LHCN-M2 (cell line): ENCODE results near the gene BMP8B. TPM values are rescaled to one million over a fixed set of nuclear protein-coding genes. Genes with fewer than 3 reads are reported as not detected.
"Not testable (repeated sequence)": the region's sequence is repeated elsewhere in the genome, so short reads cannot be mapped to it uniquely, and the experiment has no call there.

Experiments used
- DNase-seq: peaks from one replicate; pipeline ENCODE4 v3.0.0-alpha.2; 2012; ENCODE audit warnings: low read depth
- total RNA-seq: library from RNA; depleted of rRNA; stranded (reverse); fragments of >200 nt; gene quantifications from 2 replicates; pipeline ENCODE4 v1.2.3, GENCODE V29; 2014

Gene BMP8B
- total RNA-seq, 1 experiment from 2014 or later, result 1.2 TPM

GRCh38 chr1:39778463-39779099 lies 10.1 kb downstream of the BMP8B start:
- DNase-seq, result not testable (repeated sequence)

DNA sequence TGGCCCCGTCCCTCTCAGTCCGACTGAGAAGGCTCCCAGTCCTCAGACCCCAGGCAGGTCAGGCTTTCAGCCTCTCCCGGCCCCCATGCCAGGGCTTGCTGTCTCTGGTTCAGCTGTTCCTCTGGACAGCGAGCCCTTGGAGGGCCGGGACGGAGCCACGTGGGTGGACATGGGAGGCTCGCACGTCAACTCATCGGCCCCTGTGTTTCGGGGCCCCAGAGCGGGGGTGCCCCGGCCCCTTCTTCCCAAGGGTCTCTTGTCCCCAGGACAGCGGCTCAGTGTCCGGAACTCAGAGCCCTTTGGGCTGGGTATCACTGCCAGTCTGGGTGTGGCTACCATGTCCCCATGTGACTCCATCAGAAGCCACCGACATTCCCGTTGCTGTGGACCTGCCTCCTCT lies 10.8 kb downstream of the BMP8B start:
- not testable (repeated sequence) for DNase-seq

DNA sequence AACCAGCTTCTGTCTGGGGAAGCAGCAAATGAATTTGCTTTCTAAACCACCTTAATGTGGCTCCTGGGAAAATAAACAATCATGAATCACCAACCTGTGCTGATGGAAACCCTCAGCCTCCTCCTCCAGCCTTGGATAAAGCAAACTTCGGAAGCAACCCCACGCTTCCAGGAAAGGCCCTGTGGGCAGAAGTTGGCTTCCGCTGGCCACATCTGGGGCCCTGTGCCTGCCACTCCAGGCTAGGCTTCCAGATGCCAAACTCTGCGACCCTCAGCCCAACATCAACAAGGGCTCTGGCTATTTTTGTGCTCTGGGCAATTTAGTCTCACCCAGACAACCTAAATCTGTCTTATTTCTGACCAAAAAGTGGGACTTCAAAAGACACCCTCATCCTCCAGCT lies 11.4 kb downstream of the BMP8B start:
- DNase-seq, result no peak

GRCh38 chr1:39776886-39777285 lies 11.8 kb downstream of the BMP8B start:
- no peak for DNase-seq

DNA sequence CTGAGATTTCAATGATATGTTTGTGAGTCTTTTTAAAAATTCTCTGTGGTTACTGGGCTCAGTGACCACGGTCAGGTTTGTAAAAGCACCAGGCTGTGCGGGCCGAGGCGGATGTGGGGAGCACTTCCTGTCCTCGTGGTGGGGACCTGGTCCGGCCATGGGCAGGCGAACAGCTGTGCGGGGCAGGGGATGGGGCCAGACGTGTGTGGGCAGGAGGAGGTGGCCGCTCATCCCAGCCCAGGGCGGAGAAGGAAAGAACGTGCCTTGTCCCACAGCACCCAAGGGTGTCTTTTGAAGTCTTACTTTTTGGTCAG lies 12.3 kb downstream of the BMP8B start:
- DNase-seq, result peak; percentile 80

- not testable (repeated sequence) for DNase-seq
These were observed 12.8 kb downstream of the BMP8B start for GRCh38 chr1:39775676-39776399.

DNA sequence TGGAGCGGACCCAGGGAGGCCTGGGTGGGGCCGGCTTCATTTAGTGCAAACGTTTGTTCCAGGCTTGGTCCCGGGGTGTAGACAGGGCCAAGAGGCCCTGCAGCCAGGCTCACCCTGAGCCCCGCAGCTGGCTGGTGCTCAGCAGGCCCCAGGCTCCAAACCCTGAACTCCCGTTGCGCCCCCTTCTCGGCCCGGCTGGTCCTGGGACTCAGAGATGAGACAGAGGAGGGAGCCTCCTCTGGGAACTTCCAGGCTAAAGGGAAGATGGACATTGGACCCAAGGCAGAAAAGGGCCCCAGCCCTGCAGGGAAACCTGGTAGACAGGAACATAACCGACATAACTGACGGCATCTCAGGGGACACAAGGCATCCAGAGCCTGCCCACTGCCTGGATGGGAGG lies 13.5 kb downstream of the BMP8B start:
- not testable (repeated sequence) for DNase-seq

DNA sequence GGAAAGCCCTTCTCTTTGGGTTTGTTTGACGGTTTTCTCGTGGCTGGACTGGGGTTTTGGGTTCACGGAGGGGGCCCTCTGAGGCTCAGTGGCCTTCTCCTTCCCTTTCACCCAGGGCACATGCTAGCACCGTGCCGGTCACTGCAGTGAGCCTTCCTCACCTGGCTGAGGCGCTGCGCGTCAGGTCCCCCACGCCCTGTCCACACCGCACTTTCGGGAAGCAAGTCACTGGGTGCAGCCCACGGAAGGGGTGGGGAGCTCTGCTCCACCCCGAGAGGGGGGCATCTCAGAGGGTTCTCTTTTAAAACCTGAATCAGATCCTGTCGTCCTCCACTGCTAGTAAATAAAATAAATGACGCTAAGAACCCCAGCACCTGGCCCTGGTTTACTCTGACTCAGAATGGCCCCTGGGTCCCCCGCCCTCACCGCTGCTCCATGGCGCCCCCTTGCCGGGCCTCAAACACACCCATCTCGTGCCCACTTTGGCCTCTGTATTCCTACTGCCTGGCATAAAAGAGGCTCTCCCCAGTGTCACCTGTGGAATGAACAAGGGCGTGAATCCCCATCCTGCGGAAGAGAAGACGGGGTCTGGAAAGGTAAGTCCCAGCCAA lies 15.2 kb downstream of the BMP8B start:
- not testable (repeated sequence) for DNase-seq

GRCh38 chr1:39771022-39771532 lies 17.6 kb downstream of the BMP8B start, which contains the start of gene OXCT2:
OXCT2 (minus strand) TSS chr1:39771348; CDS start chr1:39771255, 93 bp downstream.
- DNase-seq, result not testable (repeated sequence)

DNA sequence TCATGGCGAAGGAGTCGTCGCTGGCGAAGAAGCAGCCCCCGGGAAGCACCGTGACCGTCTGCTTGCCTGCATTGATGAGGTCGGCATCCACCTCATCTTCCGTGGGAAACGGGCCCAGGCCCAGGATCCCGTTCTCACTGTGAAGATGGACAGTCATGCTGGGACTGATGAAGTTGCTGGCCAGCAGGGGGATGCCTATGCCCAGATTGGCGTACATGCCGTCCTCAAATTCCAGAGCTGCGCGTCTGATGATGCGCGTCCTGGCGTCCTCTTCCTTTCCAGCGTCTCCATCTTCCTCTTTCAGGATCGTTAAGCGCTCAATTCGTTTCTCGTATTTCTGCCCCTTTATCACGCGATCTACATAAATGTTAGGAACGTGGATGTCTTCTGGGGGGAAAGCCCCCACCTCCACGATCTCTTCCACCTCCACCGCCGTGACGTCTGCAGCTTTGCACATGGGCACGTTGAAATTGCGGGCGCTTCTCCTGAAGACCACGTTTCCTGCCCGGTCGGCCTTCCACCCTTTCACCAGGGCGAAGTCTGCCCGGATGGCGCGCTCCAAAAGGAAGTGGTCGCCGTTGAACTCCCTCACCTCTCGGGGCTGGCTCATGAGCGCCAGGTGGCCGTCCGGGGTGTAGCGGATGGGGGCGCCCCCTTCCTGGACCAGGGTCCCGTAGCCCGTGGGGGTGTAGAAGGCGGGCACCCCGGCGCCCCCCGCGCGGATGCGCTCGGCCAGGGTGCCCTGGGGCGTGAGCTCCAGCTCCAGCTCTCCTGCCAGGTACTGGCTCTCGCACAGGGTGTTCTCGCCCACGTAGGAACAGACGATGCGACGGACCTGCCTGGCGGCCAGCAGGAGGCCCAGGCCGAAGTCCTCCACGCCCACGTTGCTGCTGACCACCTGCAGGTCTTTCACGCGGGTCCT lies 18.3 kb downstream of the BMP8B start:
- DNase-seq, result not testable (repeated sequence)

DNA sequence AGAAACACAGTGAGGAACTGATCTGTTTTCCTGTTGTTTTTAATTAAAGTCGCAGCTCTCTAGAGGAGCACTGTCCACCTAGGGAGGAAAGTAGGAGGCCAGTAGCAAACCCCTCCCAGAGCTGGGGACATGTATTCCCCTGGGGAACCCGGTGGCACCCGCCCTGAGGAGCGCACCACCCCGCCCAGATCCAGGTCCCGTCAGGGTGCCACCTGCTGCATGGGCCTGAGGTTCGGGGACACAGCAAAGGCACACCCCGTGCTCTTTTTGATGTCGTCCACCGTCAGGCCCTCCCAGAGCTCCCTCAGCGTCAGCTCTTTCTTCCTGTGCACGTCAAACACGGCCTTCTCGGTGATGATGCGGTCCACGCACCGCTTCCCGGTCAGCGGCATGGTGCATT lies 19.2 kb downstream of the BMP8B start:
- DNase-seq, result not testable (repeated sequence)

GRCh38 chr1:39766466-39766865 lies 22.2 kb downstream of the BMP8B start:
- DNase-seq, result not testable (repeated sequence)

- not testable (repeated sequence) for DNase-seq
These were observed 24.2 kb downstream of the BMP8B start for GRCh38 chr1:39764512-39764911.

DNA sequence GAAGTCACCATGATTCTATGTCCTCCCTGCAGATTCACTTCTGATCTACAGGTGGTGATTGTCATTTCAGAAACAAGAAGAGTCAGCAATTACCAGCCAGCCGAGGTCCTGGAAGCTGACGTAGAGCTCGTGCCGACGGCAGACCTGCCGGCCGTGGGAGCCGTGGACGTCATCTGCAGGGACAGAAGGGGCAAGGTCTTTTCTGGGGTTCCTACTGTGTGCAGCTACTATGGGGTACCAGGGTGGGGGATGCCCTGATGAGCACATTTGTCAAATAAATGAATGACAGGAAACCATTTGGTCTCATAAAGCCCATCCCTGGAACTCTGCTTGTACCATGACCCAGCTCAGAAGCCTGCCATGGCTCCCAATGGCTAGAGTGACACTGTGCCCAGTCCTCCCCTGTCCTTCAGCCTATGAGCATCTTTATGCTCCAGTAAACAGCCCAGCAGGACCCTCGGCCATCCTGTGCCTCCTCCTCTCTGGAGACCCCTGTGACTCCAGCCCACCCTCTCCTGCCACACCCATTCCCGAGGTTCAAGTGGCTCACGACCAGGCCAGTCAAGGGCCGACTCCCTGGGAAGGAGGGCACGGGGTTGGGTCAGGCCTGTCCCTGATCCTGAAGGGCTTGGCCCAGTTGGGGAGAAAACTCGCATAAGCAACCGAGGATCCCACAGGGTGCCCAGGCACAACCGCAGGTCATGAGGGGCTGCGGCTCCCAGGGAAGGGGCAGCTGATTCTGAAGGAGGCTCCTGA lies 24.9 kb downstream of the BMP8B start:
- not testable (repeated sequence) for DNase-seq

- no peak for DNase-seq
These were observed 25.8 kb downstream of the BMP8B start for GRCh38 chr1:39762550-39763540.

GRCh38 chr1:39761557-39762260 lies 27.0 kb downstream of the BMP8B start:
- DNase-seq, result no peak

- no peak for DNase-seq
These were observed 27.6 kb downstream of the BMP8B start for GRCh38 chr1:39761016-39761415.

- no peak for DNase-seq
These were observed 28.3 kb downstream of the BMP8B start for GRCh38 chr1:39760074-39761008.
